ENCODE data around the gene SH3YL1.

DNA sequence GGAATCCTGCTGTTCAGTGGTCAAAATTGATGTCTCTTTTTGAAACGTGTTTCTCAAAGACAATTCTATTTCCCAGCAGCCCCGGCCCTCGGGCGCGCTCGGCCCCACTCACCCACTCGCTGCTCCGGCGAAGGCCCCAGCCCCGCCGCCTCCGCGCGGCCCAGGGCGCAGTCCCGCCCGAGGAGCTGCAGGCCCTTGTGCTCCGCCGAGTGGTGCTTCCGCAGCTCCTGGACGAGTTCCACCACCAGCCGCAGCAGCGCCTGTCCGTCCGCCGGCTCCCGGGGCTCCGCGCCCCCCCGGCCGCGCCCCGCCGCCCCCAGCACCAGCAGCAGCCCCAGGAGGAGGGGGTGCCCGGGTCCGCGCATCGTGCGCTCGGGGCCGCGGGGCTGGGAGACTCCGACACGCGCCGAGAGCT lies 23.6 kb upstream of the SH3YL1 start:
- TF ChIP-seq, protein P1, sequence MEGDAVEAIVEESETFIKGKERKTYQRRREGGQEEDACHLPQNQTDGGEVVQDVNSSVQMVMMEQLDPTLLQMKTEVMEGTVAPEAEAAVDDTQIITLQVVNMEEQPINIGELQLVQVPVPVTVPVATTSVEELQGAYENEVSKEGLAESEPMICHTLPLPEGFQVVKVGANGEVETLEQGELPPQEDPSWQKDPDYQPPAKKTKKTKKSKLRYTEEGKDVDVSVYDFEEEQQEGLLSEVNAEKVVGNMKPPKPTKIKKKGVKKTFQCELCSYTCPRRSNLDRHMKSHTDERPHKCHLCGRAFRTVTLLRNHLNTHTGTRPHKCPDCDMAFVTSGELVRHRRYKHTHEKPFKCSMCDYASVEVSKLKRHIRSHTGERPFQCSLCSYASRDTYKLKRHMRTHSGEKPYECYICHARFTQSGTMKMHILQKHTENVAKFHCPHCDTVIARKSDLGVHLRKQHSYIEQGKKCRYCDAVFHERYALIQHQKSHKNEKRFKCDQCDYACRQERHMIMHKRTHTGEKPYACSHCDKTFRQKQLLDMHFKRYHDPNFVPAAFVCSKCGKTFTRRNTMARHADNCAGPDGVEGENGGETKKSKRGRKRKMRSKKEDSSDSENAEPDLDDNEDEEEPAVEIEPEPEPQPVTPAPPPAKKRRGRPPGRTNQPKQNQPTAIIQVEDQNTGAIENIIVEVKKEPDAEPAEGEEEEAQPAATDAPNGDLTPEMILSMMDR (IDR thresholded peaks at IDR 0.05; ENCODE audit: insufficient read depth, low read depth, low read length) = no peak
- no peak for TF ChIP-seq EZH2 (IDR thresholded peaks at IDR 0.05; ENCODE audit: insufficient read depth, low read length)
